Fibroblast of skin of right quadriceps (primary cell): ENCODE data around the gene ST8SIA1.

Experiments
- DNase-seq: peaks from one replicate; pipeline ENCODE4 v3.0.0-alpha.2; 2013

The ST8SIA1 gene

DNA sequence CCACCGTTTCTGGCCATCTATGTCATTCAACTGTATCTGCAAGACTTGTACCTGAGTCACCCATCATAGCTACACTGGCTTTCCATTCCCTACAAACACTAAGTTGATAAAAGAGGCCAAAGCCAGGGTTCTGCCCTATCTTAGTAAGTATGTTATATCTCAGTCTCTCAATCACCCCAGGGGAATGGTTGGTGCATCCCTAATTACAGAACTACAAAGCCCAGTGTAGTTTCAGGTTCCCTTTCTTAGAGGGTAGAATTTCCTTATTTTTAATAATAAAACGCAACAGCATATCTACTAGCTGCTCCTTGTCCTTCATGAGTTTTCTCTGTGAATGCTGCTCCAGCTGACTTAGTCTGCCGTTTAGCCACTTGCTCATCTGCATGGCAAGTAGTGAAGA lies 57.6 kb downstream of the ST8SIA1 start:
- no peak for DNase-seq

DNA sequence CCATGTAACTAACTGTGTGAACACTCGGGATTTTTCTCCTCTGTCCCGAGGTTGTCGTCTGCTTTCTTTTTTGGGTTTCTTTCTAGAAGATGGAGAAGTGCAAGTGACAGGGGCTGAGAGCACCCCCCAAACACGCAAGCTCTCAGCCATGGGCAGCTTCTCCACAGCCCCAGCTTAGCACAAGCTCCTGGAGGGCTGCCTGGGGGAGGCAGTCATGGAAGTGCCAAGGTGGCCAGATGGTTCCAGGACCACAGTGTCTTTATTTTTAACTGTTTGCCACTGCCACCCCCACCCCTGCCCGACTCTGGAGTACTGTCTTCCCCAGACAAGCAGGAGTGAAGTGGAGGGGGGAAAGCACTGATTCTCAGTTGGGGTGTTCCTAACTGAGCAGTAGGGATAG lies 58.2 kb downstream of the ST8SIA1 start:
- DNase-seq = no peak

DNA sequence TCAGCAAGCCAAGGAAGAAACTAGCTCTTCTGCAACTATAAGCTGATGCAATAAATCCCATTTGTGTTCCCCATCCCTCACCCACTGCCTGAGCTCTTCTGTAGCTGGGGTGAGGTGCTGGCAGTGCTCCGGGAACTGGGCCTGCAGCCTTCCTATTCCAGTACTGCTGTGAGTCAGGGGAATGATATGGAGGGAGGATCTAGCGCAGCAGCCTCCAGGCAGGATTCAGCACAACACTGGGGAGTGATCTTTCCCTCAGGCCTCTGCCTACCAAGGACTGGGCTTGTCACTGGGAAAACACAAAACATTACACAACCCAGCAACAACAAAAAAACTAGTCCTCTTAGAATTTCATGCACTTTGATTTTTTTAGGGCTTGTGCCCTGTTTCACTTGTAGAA lies 58.7 kb downstream of the ST8SIA1 start:
- DNase-seq = peak; percentile 100

DNA sequence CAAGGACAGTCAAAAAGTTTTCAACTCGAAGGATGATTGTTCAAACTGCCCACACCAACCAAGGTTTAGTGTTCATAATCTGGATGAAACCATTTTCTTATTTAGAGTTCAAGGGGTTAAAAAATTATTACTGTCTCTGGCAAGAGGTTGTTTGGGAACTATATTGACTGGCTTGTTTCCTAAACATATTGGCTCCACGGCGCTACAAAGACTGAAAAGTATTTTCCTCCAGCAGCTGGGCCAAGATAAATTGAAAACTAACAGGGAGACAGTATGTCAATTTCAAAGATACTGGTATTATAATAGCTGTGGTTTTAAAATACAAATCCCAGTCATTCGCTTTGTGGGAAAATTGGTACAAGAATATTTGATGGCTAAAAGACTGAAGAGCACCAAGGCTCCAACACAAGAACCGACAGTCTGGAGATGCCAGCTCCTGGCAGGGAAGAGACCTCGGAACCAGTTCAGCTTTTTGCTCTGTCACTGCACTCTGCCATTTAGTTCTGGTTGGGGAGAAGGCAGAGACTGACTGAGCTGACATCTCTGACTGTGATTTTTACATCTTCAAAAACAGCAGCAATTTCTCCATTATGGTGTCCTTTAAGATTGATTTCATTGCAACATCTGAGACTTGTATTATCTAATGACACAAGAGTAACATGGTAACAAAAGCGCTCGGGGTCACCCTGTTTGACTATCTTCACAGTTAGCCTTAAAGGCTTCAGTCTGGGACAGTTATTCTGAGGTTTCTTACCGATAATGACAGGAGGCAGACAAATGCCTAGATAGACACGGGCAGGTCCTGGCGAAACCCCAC lies 62.0 kb downstream of the ST8SIA1 start:
- no peak for DNase-seq

DNA sequence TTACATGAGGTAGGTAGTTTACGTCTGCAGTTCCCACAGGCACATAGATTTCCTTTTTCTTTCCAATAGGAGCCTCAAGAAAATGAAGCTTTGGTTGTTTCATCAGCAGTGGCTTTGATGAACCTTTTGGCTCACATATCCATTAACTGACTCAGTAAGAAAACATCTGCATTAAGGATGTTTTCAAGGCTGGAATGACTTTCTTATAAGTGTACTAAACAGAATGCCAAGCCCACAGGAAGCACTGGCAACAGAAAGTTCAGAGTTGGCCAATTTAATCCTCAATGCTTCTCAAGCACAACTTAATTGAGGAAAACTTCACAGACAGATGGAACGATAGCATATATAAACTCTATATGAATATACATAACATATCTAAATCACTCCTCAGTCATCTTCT lies 63.5 kb downstream of the ST8SIA1 start:
- peak; percentile 91 for DNase-seq

DNA sequence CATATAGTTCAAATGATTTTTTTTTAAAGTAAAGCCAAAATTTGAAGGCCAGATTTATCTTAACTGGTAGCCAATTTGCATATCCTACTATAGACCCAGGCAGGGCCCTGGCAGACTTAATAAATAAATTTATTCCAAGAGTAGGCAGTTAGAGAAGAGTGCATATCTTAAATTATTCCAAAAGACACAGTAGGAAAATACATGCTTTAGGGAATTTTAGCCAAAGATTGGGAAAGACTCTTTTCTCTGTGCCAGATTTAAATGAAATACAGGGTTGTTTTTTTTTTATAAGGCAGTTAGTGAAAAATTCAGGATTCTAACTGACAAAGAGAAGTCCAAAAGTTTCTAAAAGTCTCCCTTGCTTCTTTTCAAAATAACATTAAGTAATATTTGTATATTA lies 65.5 kb downstream of the ST8SIA1 start:
- DNase-seq = no peak

DNA sequence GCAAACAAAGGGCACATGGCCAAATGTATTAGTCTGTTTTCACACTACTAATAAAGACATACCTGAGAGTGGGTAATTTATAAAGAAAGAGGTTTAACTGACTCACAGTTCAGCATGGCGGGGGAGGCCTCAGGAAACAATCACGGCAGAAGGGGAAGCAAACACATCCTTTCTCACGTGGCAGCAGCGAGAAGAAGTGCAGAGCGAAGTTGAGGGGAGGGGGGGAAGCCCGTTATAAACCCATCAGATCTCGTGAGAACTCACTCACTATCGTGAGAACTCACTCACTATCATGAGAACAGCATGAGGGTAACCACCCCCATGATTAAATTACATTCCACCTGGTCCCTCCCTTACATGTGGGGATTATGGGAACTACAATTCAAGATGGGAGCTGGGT lies 66.1 kb downstream of the ST8SIA1 start:
- no peak for DNase-seq

DNA sequence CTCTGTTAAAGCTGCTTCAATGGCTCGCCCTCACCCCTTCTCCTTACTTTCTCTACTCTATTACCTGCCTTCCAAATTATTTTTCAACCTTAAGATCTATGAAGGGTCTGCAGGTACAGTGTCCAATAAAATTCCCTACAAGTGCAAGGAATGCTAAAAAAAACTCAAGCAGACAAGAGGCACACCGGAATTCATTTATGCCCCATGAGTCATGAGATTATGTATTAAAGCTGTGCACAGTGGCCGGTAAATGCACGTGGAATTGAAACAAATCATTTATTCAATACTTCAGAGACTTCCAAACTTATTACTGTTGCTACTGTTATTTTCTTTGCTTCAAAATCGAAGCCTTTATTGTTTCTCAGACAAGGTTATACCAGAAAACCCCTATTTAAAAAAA lies 68.4 kb downstream of the ST8SIA1 start:
- no peak for DNase-seq

DNA sequence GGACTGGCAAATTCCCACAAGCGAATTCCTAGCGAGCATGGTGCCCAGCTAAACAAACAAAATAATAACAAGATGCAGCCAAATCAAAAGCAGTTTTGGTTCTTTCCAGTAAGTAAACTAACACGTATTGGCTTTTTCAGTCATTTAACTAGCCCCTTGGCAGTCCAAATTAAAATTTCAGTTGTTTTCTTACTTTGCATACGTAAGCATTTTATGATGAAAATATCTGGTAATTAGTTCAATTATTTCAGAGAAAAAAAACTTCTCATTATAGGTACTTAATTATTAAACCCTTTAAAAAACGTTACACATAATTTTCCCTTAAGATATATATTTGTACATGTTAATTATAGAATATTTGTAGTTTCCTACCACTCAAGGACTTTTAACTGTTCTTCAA lies 70.1 kb downstream of the ST8SIA1 start:
- DNase-seq = no peak

DNA sequence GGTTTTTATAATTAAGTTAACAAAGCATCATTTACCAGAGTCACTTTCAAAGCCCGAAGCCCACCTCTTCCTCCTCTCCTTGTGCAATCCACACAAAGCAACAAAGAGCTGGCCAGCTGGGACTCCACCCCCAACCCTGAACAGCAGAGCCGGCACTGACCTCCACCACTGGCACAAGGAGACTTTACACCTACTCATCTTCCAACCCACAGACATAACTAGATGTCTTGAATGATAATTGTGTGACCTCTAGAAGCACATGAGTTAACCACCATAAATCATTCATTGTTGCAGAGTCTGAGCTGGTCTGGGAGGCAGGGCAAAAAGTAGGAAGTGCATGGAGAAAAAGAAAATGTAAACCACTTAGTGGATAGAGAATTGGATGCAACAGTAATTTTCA lies 72.2 kb downstream of the ST8SIA1 start:
- DNase-seq = peak; percentile 42

DNA sequence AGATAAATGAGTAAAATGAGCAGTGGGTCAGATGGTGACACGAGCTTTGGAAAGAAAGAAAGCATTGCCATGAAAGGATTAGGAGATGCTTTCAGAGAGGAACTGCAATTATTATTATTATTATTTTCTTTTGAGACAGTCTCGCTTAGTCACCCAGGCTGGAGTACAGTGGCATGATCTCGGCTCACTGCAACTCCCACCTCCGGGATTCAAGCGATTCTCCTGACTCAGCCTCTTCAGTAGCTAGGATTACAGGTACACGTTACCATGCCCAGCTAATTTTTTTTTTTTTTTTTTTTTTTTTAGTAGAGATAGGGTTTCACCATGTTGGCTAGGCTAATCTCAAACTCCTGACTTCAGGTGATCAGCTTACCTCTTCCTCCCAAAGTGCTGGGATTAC lies 77.4 kb downstream of the ST8SIA1 start:
- no peak for DNase-seq

DNA sequence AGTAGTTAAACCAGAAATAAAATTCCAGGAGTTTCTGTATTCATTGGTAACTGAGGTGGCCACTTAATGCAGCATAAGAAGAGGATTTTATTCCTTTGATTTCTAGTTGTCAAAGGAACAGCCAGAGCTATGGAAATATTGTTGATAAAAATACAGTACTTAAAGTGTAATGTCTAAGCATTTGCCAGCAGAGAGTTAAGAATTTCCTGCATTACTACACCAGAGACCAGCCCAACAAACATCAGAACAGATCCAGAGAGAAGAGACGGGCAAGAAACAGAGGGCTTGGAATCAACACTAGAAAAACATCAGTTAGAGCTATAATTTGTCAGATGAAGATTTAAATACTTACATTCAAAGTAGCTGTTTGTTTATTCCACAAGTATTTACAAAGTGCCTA lies 77.9 kb downstream of the ST8SIA1 start:
- no peak for DNase-seq

DNA sequence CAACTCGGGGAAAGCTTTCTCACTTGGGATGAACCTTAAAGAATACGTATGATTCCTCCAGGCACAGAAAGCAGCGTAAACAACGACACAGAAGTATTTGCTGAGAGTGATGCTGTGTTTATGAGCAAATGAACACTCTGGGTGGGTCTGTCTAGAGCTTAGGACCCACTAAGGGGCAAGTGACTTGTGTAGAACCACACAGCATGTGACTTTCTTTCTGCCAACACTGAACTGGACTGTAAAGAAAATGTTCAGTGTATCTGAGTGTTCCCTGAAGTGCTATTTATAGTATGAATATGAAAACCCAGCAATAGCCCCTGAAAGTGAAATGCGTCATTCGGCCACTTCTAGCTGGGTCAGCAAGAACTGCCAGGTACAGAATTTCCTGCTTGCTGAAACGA lies 78.5 kb downstream of the ST8SIA1 start:
- no peak for DNase-seq

DNA sequence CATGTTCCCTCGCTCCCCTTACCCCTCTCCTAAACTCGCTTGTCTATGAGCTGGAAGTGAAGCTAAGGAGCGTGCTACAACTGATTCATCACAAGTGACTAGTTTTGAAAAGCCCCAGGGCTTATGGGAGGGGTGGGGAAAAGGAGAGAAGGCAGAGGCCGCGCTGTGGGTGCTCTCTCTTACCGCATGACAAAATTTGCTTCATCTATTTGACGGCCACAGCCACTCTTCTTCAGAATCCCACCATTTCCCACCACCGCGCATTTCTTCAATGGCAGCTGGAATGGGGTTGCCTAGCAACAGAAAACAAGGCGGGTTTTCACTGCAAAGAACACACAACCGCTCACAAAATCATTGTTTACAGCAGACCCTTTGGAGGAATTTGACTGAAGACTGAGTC lies 79.4 kb downstream of the ST8SIA1 start:
- DNase-seq = no peak

DNA sequence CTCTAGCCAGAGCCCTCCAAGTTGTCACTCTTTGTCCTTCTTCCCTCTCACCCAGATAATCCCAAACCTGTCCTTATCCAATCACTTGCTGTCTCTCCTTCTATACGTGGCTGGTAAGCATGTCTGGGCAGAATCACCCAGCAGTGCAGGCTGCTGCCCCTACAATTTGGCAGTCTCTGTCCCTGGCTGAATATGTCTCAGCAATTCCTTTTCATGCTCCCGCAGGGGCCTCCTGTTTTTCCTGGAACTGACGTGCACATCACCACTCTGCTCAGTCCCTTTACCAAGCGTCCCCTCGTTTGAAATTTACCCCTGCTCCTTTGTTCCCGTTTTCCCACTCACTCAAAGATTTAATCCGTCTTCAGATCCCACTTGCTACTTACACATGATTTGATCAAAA lies 80.0 kb downstream of the ST8SIA1 start:
- no peak for DNase-seq

DNA sequence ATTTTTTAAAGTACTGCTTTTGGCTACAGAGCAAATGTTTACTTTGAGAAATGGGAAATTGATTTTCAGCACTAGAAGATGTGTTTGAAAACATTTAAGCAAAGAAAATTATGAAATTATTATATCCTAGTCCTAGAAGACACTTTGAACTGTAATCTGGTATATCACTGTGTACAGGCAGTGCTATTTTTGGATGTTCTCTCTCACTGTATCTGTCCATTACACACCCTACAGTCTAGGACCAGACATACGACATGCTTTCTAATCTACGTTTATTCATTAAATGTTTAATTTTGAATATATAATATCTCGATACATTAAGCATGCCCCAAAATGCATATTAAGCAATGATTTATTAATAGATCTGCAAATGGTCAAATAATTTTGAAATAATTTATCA lies 82.5 kb downstream of the ST8SIA1 start:
- DNase-seq = no peak

DNA sequence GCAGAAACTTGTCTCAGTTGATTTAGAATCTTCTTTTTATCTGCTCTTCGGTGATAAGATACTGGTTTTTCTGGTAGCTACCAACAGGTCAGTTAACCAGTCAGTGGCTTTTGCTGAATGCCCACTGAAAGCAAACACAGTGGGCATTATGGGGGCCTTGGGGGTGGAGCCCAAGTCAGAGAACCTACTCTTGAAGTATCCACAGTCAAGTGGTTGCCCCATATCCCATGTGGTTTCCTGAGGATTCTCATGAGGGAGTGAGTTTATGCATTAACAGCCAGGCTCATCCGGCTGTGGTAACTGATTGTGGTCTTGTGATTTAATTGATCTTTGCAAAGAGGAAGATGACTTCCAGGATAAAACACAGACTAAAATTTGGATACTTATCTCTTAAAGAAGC lies 83.7 kb downstream of the ST8SIA1 start:
- no peak for DNase-seq

DNA sequence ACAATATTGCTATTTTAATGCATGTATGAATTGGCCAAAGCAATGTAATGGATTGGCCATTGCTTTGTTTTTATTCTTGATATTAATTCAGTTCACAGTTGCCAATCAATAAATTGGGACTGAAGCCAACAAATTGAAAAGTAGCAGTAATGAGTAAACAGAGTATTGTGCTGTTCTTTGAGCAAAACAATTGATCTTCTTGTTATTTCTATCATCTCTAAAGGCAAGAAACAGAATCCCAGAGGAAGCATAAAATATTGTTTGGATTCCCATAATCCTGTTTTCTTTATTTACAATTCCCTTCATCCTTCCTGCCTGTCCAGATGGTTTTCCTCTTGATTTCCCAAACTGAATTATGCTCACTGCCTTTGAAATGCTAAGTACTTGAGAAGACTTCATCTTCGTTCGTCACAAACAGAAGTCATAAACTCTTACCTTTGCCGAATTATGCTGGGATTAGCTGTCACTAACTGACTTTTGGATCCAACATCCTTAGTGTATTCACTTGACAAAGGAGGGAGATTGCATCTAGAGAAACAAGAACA lies 85.9 kb downstream of the ST8SIA1 start:
- no peak for DNase-seq

DNA sequence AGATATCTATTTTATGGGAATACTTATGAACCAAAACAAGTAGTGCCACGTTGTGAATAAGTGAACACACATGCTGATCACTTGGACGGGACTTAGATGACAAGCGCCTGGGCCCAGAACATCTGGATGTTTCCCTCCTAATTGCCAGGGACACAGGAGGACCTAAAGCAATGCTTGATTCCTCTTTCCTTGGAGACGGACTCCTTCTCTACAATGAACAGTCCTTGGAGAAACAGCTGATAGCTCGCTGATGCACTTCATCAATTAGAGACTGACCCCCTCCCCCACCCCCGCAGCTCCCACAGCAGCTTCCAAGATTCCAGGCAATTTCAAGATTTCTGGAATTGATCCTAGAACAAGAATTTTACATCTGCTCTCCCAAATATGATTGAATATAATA lies 86.4 kb downstream of the ST8SIA1 start:
- no peak for DNase-seq

DNA sequence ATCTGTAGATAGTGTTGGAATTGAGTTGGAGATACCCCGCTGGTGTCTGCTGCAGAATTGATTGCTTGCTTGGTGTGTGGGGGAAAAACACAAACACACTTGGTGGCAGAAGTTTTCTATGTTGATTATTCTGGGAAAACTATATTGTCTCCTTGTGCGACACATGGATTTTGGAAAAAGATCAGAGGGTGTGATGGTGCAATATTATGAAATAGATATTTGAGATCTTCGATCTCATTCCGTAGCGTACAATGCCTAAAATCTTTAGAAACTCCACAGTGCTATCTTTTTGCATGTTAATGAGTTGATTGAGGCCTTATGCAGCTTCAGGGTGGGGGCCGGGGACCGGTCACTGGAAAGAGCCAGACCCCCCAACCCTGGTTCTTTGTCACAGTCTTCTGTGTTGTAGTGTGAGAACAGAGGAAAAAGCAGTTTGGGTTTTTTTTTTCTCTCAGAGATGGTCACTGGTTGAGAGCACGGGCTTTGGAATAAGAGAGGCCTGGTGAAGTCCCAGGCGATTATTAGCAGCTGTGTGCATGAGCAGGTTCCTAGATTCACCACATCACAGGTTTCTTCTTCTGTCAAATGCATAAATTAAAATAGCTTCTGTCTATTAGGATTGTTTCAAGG lies 88.2 kb downstream of the ST8SIA1 start:
- no peak for DNase-seq

DNA sequence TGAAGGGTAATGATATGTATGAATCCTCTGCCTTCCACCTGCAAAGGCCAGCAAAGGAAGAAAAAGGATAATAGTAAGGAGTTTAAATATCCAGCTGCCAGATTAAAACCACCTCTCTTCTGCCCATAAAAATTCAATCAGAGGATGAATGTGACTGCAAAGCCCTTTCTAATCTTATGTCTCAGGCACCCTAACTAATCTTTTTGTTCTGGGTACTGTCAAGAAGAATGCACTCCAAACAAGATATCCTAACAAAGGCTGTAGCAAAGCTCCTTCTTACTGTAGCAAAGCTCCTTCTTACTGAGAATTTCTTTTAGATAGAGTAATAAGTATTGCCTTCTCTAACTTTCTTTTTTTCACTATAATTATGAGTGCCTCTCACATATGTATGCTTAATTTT lies 91.8 kb downstream of the ST8SIA1 start:
- DNase-seq = no peak

DNA sequence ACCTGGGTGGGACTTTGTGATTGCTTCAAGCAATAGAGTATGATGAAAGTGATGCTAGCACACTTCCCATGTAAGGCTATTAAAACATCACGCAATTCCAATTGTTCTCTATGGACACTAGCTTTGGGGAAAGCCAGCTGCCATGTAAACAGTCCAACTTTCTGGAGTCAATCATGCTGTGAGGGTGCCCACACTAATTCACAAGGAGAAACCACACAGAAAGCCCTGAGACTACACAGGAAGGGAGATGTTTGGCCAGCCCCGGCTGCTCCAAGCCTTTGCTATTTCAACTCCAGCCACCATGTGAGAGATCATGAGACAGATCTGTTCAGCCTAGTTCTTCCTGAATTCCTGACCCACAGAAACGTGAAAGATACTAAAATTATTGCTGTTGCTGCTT lies 96.3 kb downstream of the ST8SIA1 start:
- no peak for DNase-seq

DNA sequence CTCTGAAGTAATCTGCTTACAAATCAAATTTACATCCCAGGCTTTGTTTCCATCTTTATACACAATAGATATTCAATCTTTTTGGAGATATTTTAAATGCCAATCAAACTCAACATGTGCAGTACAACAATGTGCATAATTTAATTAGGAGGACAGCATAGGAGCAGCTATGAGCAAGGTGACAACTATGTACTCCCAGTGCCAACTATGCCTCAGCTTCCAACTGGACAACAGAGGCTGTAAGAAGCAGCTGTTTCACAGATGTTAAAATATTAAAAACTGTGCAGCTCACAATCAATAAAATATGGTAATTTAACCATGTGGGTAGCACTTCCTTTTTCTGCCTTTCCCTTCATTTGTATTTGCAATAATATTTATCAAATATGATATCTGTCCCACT lies 99.9 kb downstream of the ST8SIA1 start:
- peak; percentile 75 for DNase-seq

DNA sequence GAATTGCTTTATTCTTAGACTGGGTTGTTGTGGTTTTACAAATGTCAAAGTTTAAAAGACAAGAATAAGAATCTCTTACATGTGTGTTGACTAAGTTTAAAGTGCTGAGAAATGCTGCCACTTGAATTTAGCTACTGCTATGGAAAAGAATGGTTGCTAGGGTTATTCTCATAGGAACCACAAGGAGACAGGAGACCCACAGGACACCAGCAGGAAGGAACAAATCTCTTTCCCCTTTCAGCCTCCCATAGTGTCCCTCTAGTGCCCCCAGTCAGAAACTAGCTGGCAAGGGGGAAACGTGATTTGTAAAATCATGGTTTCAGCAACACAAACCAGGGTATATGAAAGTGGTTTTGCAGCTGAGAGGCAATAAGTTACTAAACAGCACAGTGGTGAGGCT lies 102.7 kb downstream of the ST8SIA1 start:
- DNase-seq = no peak

DNA sequence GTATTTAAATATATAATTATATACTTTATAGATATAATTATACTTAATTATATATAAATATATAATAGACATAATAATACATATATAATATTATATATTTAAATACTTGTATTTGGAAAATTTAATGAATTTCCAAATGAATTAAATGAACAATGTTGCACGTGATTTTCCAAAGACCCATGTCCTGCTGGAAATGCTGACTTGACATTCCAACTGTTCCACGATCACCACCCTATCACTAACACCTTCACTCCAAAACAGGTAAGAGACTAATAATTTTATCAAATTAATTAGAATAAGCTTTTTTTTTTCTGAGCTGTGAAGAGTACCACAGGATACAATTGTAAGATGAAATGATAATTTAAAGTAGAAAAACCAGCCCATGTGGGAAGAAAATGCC lies 103.4 kb downstream of the ST8SIA1 start:
- DNase-seq = no peak
